Brain microvascular endothelial cell (primary cell): ENCODE data around the gene SUCNR1.
"Not testable (repeated sequence)": the region's sequence is repeated elsewhere in the genome, so short reads cannot be mapped to it uniquely, and the experiment has no call there.

Source experiments
- DNase-seq: peaks from one replicate; pipeline ENCODE4 v3.0.0-alpha.2; 2020
- H3K27ac ChIP-seq: fragments of 250-450 bp; sonication (Bioruptor Pico); 2 replicates; pipeline ENCODE4 v1.5.1; 2020; ENCODE audit warnings: mild to moderate bottlenecking, moderate library complexity
- H3K27me3 ChIP-seq: fragments of 250-450 bp; sonication (Bioruptor Pico); replicated peaks from 2 replicates; pipeline ENCODE4 v1.5.1; 2020; ENCODE audit warnings: mild to moderate bottlenecking
- H3K36me3 ChIP-seq: fragments of 250-450 bp; sonication (Bioruptor Pico); replicated peaks from 2 replicates; pipeline ENCODE4 v1.5.1; 2020; ENCODE audit warnings: mild to moderate bottlenecking
- H3K4me3 ChIP-seq: 2 replicates; pipeline ENCODE4 v1.5.1; 2011; ENCODE audit warnings: low read depth, mild to moderate bottlenecking, control low read depth, low read length, moderate library complexity
- in situ Hi-C: cut with HindIII; loops from 2 replicates; pipeline ENCODE4 v1.10.0; 2017; ENCODE audit warnings: low sequenced_read_pairs, low pct_ligation_motif_present
- TF ChIP-seq, protein P1 (sequence below): IDR thresholded peaks from 2 replicates; pipeline ENCODE4 v1.5.1; 2011; ENCODE audit warnings: low read depth, mild to moderate bottlenecking, moderate library complexity, low read length, control low read depth, inconsistent platforms; ENCODE audit errors: missing control alignments

Gene SUCNR1

DNA sequence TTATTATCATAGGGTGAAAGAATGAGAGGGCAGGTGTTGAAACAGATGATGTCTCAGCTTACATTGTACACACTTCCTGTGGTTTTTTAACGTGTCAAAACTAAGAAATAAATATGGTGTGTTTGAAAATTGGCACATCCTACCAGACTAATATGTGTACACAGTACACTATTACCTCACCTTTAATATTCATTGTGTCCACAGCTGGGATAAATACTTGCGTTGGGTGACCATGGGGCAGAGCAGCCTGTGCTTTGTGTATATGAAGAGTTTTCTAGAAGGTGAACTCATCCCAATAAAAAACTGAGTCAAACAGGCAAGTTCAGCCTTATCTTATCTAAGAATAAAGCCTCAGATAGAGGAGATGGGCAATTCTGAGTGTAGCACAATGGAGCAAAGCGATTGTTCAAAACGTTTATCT, 17.3 kb downstream of the SUCNR1 start:
- H3K27me3 ChIP-seq, result no peaks in the 10 kb centered on the region
- TF ChIP-seq, protein P1, sequence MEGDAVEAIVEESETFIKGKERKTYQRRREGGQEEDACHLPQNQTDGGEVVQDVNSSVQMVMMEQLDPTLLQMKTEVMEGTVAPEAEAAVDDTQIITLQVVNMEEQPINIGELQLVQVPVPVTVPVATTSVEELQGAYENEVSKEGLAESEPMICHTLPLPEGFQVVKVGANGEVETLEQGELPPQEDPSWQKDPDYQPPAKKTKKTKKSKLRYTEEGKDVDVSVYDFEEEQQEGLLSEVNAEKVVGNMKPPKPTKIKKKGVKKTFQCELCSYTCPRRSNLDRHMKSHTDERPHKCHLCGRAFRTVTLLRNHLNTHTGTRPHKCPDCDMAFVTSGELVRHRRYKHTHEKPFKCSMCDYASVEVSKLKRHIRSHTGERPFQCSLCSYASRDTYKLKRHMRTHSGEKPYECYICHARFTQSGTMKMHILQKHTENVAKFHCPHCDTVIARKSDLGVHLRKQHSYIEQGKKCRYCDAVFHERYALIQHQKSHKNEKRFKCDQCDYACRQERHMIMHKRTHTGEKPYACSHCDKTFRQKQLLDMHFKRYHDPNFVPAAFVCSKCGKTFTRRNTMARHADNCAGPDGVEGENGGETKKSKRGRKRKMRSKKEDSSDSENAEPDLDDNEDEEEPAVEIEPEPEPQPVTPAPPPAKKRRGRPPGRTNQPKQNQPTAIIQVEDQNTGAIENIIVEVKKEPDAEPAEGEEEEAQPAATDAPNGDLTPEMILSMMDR, result no peak
- H3K36me3 ChIP-seq, result no peaks in the 10 kb centered on the region
- no peak for DNase-seq
- in situ Hi-C loops, result no loop called here
- no peak overlapping the region for H3K4me3 ChIP-seq
- H3K27ac ChIP-seq, result no peak overlapping the region

DNA sequence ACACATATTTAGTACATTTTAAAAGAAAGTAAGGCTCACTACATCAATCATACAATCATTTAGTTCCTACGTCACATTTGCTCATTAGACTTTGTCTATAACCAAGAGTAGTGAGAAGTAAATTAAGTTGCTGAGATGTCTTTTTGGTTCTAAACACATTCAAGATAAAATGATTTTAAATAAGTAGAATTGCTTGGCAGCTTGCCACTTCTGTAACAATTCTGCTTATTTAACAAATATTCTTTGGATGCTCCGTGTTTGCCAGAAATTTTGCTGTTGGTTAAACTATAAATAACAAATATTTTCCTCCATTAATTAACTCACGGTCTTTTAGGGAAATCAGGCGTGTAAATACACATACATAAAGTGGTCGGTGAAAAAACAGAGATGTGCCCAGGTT, 18.3 kb downstream of the SUCNR1 start:
- no peak for DNase-seq
- no peak overlapping the region for H3K4me3 ChIP-seq
- H3K27ac ChIP-seq, result no peak overlapping the region
- H3K36me3 ChIP-seq, result no peaks in the 10 kb centered on the region
- H3K27me3 ChIP-seq, result no peaks in the 10 kb centered on the region
- TF ChIP-seq, protein P1, result no peak
- in situ Hi-C loops, result no loop called here

DNA sequence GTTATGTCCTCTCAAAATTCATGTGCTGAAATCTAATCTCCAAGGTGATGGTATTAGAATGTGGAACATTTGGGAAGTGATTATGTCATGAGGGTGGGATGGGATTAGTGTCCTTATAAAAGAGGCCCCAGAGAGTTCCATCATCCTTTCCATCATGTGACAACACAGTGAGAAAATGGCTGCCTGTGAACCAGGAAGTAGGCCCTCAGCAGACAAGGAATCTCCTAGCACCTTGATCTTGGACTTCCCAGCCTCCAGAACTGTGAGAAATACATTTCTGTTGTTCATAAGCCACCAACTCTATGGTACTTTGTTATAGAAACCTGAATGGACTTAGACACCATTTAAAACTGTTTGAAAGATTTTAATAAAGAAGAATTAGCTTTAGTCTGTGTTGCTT, 20.8 kb downstream of the SUCNR1 start:
- no peaks in the 10 kb centered on the region for H3K36me3 ChIP-seq
- H3K4me3 ChIP-seq, result no peak overlapping the region
- in situ Hi-C loops, result no loop called here
- H3K27me3 ChIP-seq, result no peaks in the 10 kb centered on the region
- H3K27ac ChIP-seq, result no peak overlapping the region
- TF ChIP-seq, protein P1, result no peak
- DNase-seq, result no peak

DNA sequence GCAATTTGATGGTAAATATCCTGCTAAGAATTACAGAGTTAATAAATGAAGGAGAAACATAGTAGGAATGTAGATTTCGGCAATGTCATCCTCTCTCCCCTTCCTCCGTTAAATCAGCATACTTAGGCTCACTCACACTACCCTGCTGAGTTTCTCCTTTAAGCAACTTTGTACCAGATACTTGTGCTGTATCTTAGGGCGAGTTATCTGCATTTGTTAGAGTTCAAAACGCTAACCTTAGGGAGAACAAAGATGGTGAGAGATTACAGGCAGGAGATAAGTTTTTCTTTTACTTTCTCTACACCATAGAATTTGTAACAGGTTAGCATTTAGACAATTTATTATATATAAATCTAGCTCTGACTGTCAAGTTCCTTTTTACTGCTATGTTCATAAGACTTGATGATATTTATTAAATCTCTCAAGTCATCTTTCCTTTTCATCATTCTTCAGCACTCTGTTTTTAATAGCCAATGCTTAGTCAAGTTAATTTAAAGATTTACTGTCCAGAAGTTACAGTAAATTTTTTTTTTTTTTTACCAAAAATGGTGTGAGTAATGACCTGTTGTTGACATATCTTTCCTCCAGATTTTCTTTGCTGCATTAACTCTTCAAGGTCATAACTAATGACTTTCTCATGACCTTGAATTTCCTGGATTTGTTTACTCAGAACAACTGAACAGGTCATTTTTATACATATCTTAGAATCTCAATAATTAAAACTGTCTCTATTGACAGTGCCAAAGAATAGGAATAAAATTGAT, 22.2 kb downstream of the SUCNR1 start:
- no peaks in the 10 kb centered on the region for H3K36me3 ChIP-seq
- no peak for DNase-seq
- H3K27ac ChIP-seq, result no peak overlapping the region
- TF ChIP-seq, protein P1, result no peak
- no peak overlapping the region for H3K4me3 ChIP-seq
- H3K27me3 ChIP-seq, result no peaks in the 10 kb centered on the region
- in situ Hi-C loops, result no loop called here

DNA sequence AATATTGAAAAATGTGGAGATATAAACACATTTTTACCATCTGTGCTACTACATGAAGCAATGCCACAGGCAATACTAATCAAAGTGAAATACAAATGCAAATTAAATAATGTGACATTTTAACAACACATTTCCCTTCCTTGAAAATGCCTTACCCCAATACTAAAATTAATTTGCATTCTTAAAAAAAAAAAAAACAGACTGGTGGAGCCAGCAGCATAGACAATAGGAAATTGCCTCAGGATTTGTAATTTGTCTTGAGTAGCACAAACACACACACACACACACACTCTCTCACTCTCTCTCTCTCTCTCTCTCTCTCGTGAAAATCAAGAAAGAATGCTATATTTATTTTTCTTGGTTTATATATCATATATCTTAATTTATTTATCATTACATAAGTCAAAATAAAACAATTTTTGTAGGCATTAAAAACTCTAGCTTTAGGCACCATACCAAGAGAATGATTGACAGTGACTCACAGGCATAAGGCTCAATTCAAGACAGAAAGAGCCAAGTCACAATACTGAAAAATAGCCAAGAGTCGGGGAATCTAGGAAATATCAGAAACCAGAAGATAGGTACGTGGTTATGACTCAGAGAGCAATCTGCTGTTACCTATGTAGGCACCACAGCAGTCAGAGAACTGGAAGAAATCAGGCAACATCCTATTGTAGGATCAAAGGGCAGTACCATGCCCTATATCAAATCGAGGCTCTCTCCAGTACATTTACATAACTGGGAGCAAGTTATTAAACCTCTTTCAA, 23.0 kb downstream of the SUCNR1 start:
- TF ChIP-seq, protein P1, result no peak
- no peak for DNase-seq
- in situ Hi-C loops, result no loop called here
- H3K27me3 ChIP-seq, result no peaks in the 10 kb centered on the region
- no peak overlapping the region for H3K27ac ChIP-seq
- no peaks in the 10 kb centered on the region for H3K36me3 ChIP-seq
- no peak overlapping the region for H3K4me3 ChIP-seq

DNA sequence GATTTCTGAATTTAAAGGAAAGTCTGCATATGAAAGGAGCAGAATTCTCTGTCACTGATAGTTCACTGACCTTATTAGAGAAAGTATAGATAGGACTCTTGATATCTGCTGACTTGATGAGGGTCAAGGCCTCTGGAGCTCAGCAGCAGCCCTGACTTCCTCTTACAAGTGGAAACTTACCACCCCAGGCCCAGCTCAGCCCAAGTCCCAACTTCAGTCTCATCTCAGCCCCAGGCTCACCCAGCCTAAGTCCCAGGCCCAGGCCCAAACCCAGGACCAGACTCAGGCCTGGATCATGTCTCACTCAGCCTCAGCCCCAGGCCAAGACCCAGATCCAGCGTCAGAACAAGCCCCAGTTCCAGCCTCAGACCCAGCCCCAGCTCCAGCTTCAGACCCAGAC, 24.7 kb downstream of the SUCNR1 start:
- H3K27me3 ChIP-seq, H3K36me3 ChIP-seq, H3K4me3 ChIP-seq, H3K27ac ChIP-seq, in situ Hi-C loops, DNase-seq: not testable (repeated sequence)

DNA sequence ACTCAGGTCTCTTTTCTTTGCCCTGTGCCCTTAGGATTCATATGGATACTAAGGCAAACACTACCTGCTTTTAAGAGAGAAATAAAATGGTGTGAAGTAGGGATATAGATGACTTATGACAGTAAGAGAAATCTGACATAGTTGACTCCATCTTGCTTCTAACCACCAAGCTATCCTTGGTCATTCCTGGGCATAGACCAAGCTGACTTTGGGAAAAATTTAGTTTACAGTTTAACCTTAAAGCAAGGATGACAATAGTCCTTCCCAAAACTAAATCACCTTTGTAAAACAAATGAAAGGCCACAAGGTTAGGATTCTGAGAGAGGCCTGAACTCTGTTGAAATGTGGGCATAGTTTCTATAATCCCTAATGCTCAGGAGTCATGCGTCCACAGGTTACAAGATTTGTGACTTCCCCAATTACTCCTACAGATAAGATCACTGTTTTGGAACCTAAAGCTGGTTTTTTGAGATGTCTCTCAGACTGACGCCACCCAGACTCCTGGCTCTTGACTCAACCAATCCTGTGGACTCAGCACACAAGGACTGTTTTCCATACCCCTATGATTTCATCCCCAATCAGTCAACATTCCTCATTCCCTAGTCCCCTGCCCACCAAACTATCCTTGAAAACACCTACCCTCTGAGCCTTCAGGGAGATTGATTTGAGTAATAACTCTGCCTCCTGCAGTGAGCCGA, 25.3 kb downstream of the SUCNR1 start:
- DNase-seq, H3K4me3 ChIP-seq, H3K27ac ChIP-seq, H3K36me3 ChIP-seq, H3K27me3 ChIP-seq, in situ Hi-C loops: not testable (repeated sequence)
